Activated T-cell treated with anti-CD3 and anti-CD28 coated beads for 48 hours (primary cell): ENCODE data around the gene THUMPD3.
A peak's percentile ranks its signal among the peaks of the same experiment; 100 is the strongest.

Experiments
- DNase-seq: peaks from one replicate; pipeline ENCODE4 v3.0.0-alpha.2; 2020; ENCODE audit warnings: low read depth

Gene THUMPD3, protein sequence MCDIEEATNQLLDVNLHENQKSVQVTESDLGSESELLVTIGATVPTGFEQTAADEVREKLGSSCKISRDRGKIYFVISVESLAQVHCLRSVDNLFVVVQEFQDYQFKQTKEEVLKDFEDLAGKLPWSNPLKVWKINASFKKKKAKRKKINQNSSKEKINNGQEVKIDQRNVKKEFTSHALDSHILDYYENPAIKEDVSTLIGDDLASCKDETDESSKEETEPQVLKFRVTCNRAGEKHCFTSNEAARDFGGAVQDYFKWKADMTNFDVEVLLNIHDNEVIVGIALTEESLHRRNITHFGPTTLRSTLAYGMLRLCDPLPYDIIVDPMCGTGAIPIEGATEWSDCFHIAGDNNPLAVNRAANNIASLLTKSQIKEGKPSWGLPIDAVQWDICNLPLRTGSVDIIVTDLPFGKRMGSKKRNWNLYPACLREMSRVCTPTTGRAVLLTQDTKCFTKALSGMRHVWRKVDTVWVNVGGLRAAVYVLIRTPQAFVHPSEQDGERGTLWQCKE

GRCh38 chr3:9362731-9363530 is at the start of gene THUMPD3:
Gene THUMPD3 (plus strand): TSS chr3:9363054. CDS start chr3:9365069, 2,015 bp downstream.
- DNase-seq, result peak; percentile 92

GRCh38 chr3:9314796-9315195 is 48.1 kb upstream of the THUMPD3 start:
- DNase-seq, result no peak

- no peak for DNase-seq
These were observed 45.9 kb upstream of the THUMPD3 start for GRCh38 chr3:9316881-9317361.

DNA sequence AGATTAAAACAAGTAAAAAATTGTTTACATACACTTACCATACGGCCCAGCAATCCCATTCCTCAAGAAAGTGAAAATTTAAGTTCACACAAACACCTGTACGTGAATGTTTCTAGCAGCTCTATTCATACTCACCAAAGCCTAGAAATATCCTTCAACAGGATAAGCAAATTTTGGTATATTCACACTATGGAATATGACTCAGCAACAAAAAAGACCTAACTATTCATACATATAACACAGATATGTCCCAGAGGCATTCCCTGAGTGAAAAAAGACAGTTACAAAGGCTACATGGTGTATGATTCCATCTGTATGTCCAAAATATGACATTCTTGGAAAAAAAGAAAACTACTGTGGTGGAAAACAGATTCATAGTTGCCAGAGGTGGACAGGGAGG is 40.1 kb upstream of the THUMPD3 start:
- no peak for DNase-seq

GRCh38 chr3:9324944-9325343 is 37.9 kb upstream of the THUMPD3 start:
- no peak for DNase-seq

- DNase-seq, result no peak
These were observed 35.3 kb upstream of the THUMPD3 start for GRCh38 chr3:9327578-9327977.

DNA sequence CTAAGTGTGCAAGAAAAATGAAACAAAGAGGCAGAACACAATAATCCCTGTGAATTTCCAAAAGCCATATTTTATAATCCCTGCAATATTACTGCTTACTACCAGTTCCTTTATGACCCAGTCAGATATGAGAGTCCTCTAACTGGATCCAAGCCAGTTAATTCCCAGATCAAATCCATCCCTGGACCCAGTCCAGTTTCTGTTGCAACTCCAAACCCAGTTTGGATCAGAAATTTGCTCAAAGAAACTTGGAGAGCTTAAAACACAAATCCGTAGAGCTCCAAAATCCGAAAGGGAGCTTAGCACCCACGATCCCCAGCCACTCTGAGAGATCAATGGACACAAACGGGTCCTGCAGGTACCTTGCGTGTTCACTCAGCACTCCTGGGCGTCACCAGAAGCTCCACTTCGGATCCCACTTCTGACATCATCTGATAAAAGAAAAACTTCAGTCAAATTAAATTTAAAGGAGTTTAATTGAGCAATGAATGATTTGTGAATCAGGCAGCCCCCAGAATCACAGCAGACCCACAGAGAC is 32.6 kb upstream of the THUMPD3 start:
- no peak for DNase-seq

DNA sequence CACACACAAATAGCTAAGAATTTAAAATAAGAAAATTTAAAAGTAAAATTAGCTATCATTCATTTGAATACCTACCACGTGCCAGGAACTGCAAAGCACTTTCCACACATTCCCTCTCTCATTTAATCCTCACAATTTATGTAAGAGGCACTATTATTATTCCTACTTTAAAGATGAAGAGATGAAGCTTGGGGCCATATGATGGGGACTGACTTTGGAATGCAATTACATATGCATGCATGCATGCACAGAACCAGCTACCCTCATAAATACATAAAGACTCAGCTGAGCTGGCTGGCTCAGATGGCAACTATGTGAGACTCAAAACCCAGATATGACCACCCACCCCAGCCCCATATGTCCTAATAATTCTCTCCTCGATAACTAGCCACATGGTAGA is 31.7 kb upstream of the THUMPD3 start:
- DNase-seq, result no peak

GRCh38 chr3:9332250-9333030 is 30.4 kb upstream of the THUMPD3 start:
- no peak for DNase-seq

- DNase-seq, result no peak
These were observed 22.9 kb upstream of the THUMPD3 start for GRCh38 chr3:9339761-9340471.

GRCh38 chr3:9340472-9340902 is 22.4 kb upstream of the THUMPD3 start:
- DNase-seq, result no peak

DNA sequence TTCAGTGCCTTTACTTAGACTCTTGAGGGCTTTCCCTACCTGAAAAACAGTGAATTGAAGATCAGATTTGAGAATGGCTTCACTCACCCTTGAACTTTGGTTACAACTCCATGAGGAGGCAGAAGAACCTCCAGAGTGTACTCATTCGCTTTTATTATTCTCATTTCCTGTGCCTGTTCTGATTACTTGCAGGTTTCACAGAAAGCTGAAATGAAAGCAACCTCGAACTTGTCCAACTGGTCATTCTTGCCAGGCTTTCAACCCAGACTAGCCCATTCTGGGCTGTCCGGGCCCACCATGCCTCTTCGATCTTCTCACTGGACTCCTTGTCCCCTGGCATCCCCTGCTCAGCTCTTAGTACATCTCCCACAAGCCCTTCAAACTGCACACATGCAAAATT is 20.2 kb upstream of the THUMPD3 start:
- no peak for DNase-seq

DNA sequence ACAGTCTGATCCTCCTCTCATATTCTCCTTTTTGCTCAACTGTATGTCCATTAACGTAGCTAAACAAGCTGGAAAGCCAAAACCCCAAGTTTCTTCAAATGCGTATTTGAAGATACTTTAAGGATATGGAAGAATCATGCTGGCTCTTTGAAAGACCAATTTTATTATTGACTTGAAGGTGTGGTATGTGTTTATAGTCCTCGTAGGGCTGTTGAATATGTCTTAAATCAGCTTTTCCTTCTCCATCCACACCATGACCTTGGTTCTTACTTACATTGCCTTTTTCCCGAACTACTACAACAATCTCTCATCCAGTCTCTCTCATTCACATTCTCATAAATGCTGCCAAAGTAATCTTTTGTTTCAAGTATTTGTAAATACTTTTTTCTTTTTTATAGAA is 19.7 kb upstream of the THUMPD3 start:
- no peak for DNase-seq

- no peak for DNase-seq
These were observed 17.8 kb upstream of the THUMPD3 start for GRCh38 chr3:9345041-9345440.

DNA sequence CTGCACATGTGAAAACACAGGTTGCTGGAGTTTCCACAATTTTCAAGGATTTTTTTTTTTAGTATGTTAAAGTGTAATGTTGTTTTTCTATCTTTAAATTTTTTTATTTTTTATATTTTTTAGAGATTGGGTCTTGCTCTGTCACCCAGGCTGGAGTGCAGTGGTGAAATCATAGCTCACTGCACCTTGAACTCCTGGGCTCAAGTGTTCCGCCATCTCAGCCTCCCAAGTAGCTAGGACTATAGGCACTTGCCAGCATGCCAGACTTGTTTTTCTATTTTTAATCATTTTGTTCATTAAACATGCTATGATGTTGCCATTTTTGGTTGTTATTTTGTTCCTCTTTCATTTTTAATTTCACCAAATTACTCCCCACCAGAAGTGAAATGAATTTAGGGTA is 16.7 kb upstream of the THUMPD3 start:
- no peak for DNase-seq

DNA sequence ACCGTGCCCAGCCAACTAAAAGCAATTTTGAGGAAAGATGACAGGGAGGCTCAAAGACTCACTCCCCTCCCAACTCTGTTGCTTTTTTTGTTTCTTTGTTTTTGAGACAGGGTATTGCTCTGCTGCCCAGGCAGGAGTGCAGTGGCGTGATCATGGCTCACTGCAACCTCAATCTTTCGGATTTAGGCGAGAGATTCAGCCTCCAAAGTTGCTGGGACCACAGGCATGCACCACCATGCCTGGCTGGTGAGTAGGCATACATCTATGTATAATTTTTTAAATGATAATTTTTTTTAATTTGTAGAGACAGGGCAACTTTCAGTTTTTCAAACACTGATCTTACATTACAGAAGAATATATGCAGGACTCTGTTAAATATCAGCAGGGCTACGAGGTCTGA is 15.8 kb upstream of the THUMPD3 start:
- DNase-seq, result no peak

GRCh38 chr3:9347887-9348286 is 15.0 kb upstream of the THUMPD3 start:
- no peak for DNase-seq

DNA sequence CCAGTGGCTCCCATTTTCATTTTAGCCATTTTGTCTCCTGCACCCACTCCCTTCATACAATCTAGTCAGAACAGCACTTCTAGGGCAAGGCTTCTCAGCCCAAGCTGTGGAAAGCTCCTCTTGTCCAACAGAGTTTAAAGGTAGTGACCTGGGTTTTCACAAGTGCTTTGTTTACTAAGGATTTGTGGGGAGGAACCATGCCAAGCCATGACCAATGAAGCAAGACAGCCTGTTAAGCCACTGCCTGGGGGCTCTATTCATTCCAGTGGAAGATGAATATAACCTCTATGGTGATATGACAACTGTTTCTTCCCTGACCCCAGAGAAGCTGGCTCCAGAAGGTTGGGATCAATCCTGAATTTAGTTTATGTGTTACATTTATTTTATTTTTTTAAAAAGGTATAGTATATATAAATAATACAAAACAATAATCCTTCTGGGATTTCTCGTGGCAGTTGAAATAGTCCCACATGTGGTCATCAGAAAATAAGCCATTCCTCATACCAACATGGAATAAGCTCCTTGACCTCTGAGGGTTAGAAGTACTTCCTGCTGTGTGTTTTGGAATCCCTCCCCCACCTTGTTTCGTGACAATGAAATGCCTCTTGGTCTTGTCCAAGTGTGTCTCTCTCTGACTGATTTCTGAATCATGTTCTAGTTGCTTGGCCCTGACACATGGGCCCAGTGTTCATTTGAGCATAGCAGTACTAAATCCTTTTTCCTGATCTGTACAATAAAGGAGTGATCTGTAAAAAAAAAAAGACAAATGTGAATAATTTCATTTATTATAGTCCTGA is 13.3 kb upstream of the THUMPD3 start:
- no peak for DNase-seq

GRCh38 chr3:9351709-9352126 is 11.1 kb upstream of the THUMPD3 start:
- no peak for DNase-seq
